B cell (primary cell): ENCODE measurements around the gene ATIC. TPM values are rescaled to one million over a fixed set of nuclear protein-coding genes. Genes with fewer than 3 reads are reported as not detected.
"Not testable (repeated sequence)": the region's sequence is repeated elsewhere in the genome, so short reads cannot be mapped to it uniquely, and the experiment has no call there.

Experiments
- ATAC-seq: fragments of 200-7000 bp; cut with Tn5 transposase; one replicate; pipeline ENCODE4 v1.10.0; 2021; ENCODE audit warnings: low read depth, mild to moderate bottlenecking, moderate number of reproducible peaks, moderate library complexity
- CTCF ChIA-PET: fragments of 350-600 bp; sonication (Branson Sonifier 250); formaldehyde crosslinking; loops from one replicate; lab custom pipeline; 2021; ENCODE audit warnings: antibody characterized with exemption, inconsistent platforms; lab: Charles Lee
- POLR2A ChIA-PET: fragments of 350-600 bp; sonication (Branson Sonifier 250); formaldehyde crosslinking; loops from one replicate; lab custom pipeline; 2021; ENCODE audit warnings: antibody characterized with exemption; lab: Charles Lee
- DNase-seq: peaks from one replicate; pipeline ENCODE4 v3.0.0; 2013
- H2AFZ ChIP-seq: 2 replicates; pipeline ENCODE4 v1.6.1; 2012; ENCODE audit warnings: mild to moderate bottlenecking, low read depth, low read length; ENCODE audit not compliant: insufficient read depth, poor library complexity, severe bottlenecking
- H3K27ac ChIP-seq, 2 donors: 1 replicate in 1 of 2; 2 replicates in 1 of 2; pipeline ENCODE4 v1.5.1; 2012 to 2013; ENCODE audit warnings: low read length in 2 of 2, mild to moderate bottlenecking in 2 of 2, moderate library complexity in 1 of 2
- H3K27me3 ChIP-seq, 4 experiments: fragments of 200-600 bp in 1 of 4; sonication (generic) in 1 of 4; replicated peaks in 1 of 4; 1 replicate in 2 of 4; 2 replicates in 2 of 4; pipeline versions ENCODE4 v1.6.1 to v1.7.0; 2013 to 2016; ENCODE audit warnings: low read length in 3 of 4, mild to moderate bottlenecking in 2 of 4, mixed read lengths in 1 of 4, moderate library complexity in 1 of 4; ENCODE audit not compliant: insufficient read depth in 4 of 4, control insufficient read depth in 3 of 4; ENCODE audit errors: control extremely low read depth in 1 of 4
- H3K36me3 ChIP-seq, 2 experiments: replicated peaks in 1 of 2; 1 replicate in 1 of 2; 2 replicates in 1 of 2; pipeline versions ENCODE4 v1.6.1 to v1.7.1; 2013; ENCODE audit warnings: low read length in 1 of 2; ENCODE audit not compliant: insufficient read depth in 2 of 2, control insufficient read depth in 1 of 2; ENCODE audit errors: control extremely low read depth in 1 of 2, extremely low read depth in 1 of 2
- H3K4me1 ChIP-seq, 2 donors: fragments of 200-600 bp in 1 of 2; sonication (generic) in 1 of 2; 1 replicate in 1 of 2; 2 replicates in 1 of 2; pipeline versions ENCODE4 v1.5.1 to v1.6.1; 2013 to 2017; ENCODE audit warnings: low read length in 2 of 2; ENCODE audit not compliant: control insufficient read depth in 2 of 2, insufficient read depth in 2 of 2
- H3K4me2 ChIP-seq: replicated peaks from 2 replicates; pipeline ENCODE3; 2012; ENCODE audit warnings: mild to moderate bottlenecking, low read depth, low read length; ENCODE audit not compliant: poor library complexity, severe bottlenecking
- H3K4me3 ChIP-seq, 5 experiments: fragments of 200-600 bp in 1 of 5; sonication (generic) in 1 of 5; 1 replicate in 3 of 5; 2 replicates in 2 of 5; pipeline versions ENCODE4 v1.5.1 to v1.7.0; 2011 to 2016; ENCODE audit warnings: low read length in 4 of 5, mild to moderate bottlenecking in 4 of 5, low read depth in 2 of 5, control low read depth in 1 of 5, moderate library complexity in 1 of 5; ENCODE audit not compliant: insufficient read depth in 1 of 5; ENCODE audit errors: control extremely low read depth in 1 of 5, extremely low read depth in 1 of 5
- H3K79me2 ChIP-seq: fragments of 200-600 bp; sonication (generic); one replicate; pipeline ENCODE4 v1.6.0; 2016; ENCODE audit warnings: low read length; ENCODE audit not compliant: control insufficient read depth, insufficient read depth
- H3K9ac ChIP-seq: fragments of 200-600 bp; sonication (generic); 2 replicates; pipeline ENCODE4 v1.6.1; 2017; ENCODE audit warnings: mild to moderate bottlenecking, low read length, moderate library complexity
- H3K9me3 ChIP-seq, 3 donors: one replicate each; pipeline versions ENCODE4 v1.6.1 to v1.7.1; 2013; ENCODE audit warnings: low read length in 2 of 3; ENCODE audit not compliant: control insufficient read depth in 2 of 3, insufficient read depth in 1 of 3; ENCODE audit errors: control extremely low read depth in 1 of 3
- H4K20me1 ChIP-seq: 2 replicates; pipeline ENCODE4 v1.6.0; 2012; ENCODE audit warnings: mild to moderate bottlenecking, low read length; ENCODE audit not compliant: insufficient read depth, control insufficient read depth, poor library complexity, severe bottlenecking
- H3K27ac Mint-ChIP-seq: one replicate; pipeline ENCODE4 v1.8.0; 2021; ENCODE audit warnings: mixed read lengths
- H3K27me3 Mint-ChIP-seq: one replicate; pipeline ENCODE4 v1.8.0; 2021; ENCODE audit warnings: mixed read lengths
- H3K4me1 Mint-ChIP-seq: one replicate; pipeline ENCODE4 v1.8.0; 2021; ENCODE audit warnings: mixed read lengths
- H3K4me3 Mint-ChIP-seq: one replicate; pipeline ENCODE4 v1.8.0; 2021; ENCODE audit warnings: mixed read lengths
- H3K9me3 Mint-ChIP-seq: one replicate; pipeline ENCODE4 v1.8.0; 2022; ENCODE audit warnings: mixed read lengths; ENCODE audit not compliant: insufficient read depth
- CTCF ChIP-seq: fragments of 200-600 bp; IDR thresholded peaks from one replicate; pipeline ENCODE4 v1.8.0; 2022; ENCODE audit warnings: antibody characterized with exemption, mild to moderate bottlenecking
- EZH2 ChIP-seq: IDR thresholded peaks from 2 replicates; pipeline ENCODE4 v1.6.1; 2012; ENCODE audit warnings: borderline replicate concordance, low read depth, mild to moderate bottlenecking, moderate library complexity, low read length; ENCODE audit not compliant: insufficient read depth, poor library complexity, severe bottlenecking
- WGBS: methylation state at CpG from one replicate; pipeline ENCODE4 v1.1.5; 2013; ENCODE audit warnings: missing lambda C conversion rate; ENCODE audit not compliant: insufficient coverage; 5-methylcytosine and 5-hydroxymethylcytosine counted together
- intact Hi-C: fragments of 100-400 bp; cut with micrococcal nuclease; formaldehyde crosslinking; loops from one replicate; pipeline ENCODE4 v1.10.0; 2022
- polyA plus RNA-seq: library from polyadenylated mRNA; depleted of rRNA; stranded (reverse); fragments of >200 nt; gene quantifications from 2 replicates; pipeline ENCODE4 v1.2.3, GENCODE V29; 2012
- total RNA-seq, 2 donors: library from RNA; stranded (reverse); fragments of 120-200 nt in 1 of 2; gene quantifications; 1 replicate in 1 of 2; 2 replicates in 1 of 2; pipeline versions ENCODE4 v1.2.3 to v1.2.4, GENCODE V29; 2013 to 2022

ATIC gene
- total and polyA plus RNA-seq, 2 donors (not counting 1 experiment from before 2014, with no cell fraction given): 55.4 to 80.4 TPM

GRCh38 chr2:215359576-215359922 is 47.7 kb downstream of the ATIC start:
- H3K27me3 ChIP-seq: no peaks in the 10 kb centered on the region
- no peaks in the 10 kb centered on the region for H3K9me3 Mint-ChIP-seq
- ATAC-seq: no peak
- no peaks in the 10 kb centered on the region for H3K9me3 ChIP-seq
- intact Hi-C loops: no loop called here
- TF ChIP-seq EZH2: no peak
- no peak for TF ChIP-seq CTCF
- H4K20me1 ChIP-seq: no peaks in the 10 kb centered on the region
- H3K4me2 ChIP-seq: no peak overlapping the region
- peaks cover 2% of the 10 kb centered on the region for H3K4me1 Mint-ChIP-seq
- H3K9ac ChIP-seq: no peak overlapping the region
- WGBS: no CpG with 5 or more reads among the region's 1 CpG
- no peak for DNase-seq
- POLR2A ChIA-PET: no interaction called here
- H2AFZ ChIP-seq: no peak overlapping the region
- no peak overlapping the region for H3K27ac Mint-ChIP-seq
- H3K4me3 Mint-ChIP-seq: no peak overlapping the region
- no peak overlapping the region for H3K4me3 ChIP-seq
- H3K36me3 ChIP-seq: peaks cover 0 to 4% of the 10 kb centered on the region in 2 experiments
- no peak overlapping the region for H3K27ac ChIP-seq
- no peaks in the 10 kb centered on the region for H3K4me1 ChIP-seq
- H3K27me3 Mint-ChIP-seq: no peaks in the 10 kb centered on the region
- CTCF ChIA-PET: interaction anchor here (0.6 kb wide), 1 partner anchor 835 kb away, joined by 3 read pairs; no protein-coding TSS in a partner anchor
- H3K79me2 ChIP-seq: no peaks in the 10 kb centered on the region

GRCh38 chr2:215360059-215360458 is 48.2 kb downstream of the ATIC start:
- H3K4me3 ChIP-seq, H3K4me2 ChIP-seq, H3K9ac ChIP-seq, H3K36me3 ChIP-seq, H3K79me2 ChIP-seq, H3K27me3 Mint-ChIP-seq, H3K27me3 ChIP-seq, H3K27ac ChIP-seq, POLR2A ChIA-PET, H3K4me1 ChIP-seq, H3K9me3 Mint-ChIP-seq, H2AFZ ChIP-seq, H3K4me3 Mint-ChIP-seq, H4K20me1 ChIP-seq, ATAC-seq, H3K9me3 ChIP-seq, DNase-seq, H3K4me1 Mint-ChIP-seq, intact Hi-C loops, H3K27ac Mint-ChIP-seq, CTCF ChIA-PET: not testable (repeated sequence)
- no CpG with 5 or more reads among the region's 3 CpGs for WGBS
